Mucosa of descending colon (tissue), 3 donors: Measurements from ENCODE around the gene FARS2. TPM values are rescaled to one million over a fixed set of nuclear protein-coding genes. Genes with fewer than 3 reads are reported as not detected.

Experiments used
- ATAC-seq: fragments of 200-7000 bp; cut with Tn5 transposase; one replicate; pipeline ENCODE4 v1.9.1; 2020; ENCODE audit warnings: mild to moderate bottlenecking, moderate library complexity
- DNase-seq, 3 donors: peaks; one replicate each; pipeline ENCODE4 v3.0.0-alpha.2; 2020
- H3K36me3 ChIP-seq: fragments of 200-600 bp; one replicate; pipeline ENCODE4 v1.8.0; 2021; ENCODE audit warnings: low read depth, mild to moderate bottlenecking
- H3K4me1 ChIP-seq: fragments of 200-600 bp; one replicate; pipeline ENCODE4 v1.8.0; 2021; ENCODE audit warnings: low read depth, mild to moderate bottlenecking
- H3K4me3 ChIP-seq: fragments of 200-600 bp; one replicate; pipeline ENCODE4 v1.8.0; 2021; ENCODE audit warnings: mild to moderate bottlenecking
- H3K9me3 ChIP-seq: fragments of 200-600 bp; one replicate; pipeline ENCODE4 v1.8.0; 2021; ENCODE audit warnings: mild to moderate bottlenecking
- CTCF ChIP-seq: fragments of 200-600 bp; IDR thresholded peaks from one replicate; pipeline ENCODE4 v1.8.0; 2022; ENCODE audit warnings: antibody characterized with exemption, mild to moderate bottlenecking
- intact Hi-C, 2 donors: fragments of 100-400 bp; cut with DNase I in 1 of 2; cut with micrococcal nuclease in 1 of 2; formaldehyde crosslinking; loops; one replicate each; pipeline versions ENCODE4 v1.11.0 to v1.11.1; 2022; cut with DNase I, micrococcal nuclease
- total RNA-seq, 3 donors: library from RNA; stranded (reverse); fragmentation: NEBNext Ultra II Directional in 2 of 3; extraction: Animal tissue kit (Norgen Biotek cat#: 25700) in 2 of 3; gene quantifications; one replicate each; pipeline versions ENCODE4 v1.2.1 to v1.2.4, GENCODE V29; 2021 to 2023
- donor health status: DM: no; HTN: no; CAD: no; lungs with moderate emphysema.
- donor health status: DM: no; HTN: no; CAD: no.
- donor health status: DM: no; HTN: yes; CAD: no.

Gene FARS2
- total RNA-seq, 3 donors from 2014 or later = 15.2 to 21.6 (median 17.2) TPM

GRCh38 chr6:5481033-5481432 lies 219.7 kb downstream of the FARS2 start:
- ATAC-seq = no peak
- TF ChIP-seq CTCF = no peak
- Histone ChIP-seq H3K4me1 (peaks cover 4% of the 10 kb centered on the region), H3K36me3 (no peaks in the 10 kb centered on the region), H3K4me3 (no peak overlapping the region), H3K9me3 (no peaks in the 10 kb centered on the region)
- intact Hi-C loops = no loop called here
- DNase-seq = no peak

GRCh38 chr6:5481750-5482149 lies 220.4 kb downstream of the FARS2 start:
- no peak for ATAC-seq
- no peak for TF ChIP-seq CTCF
- intact Hi-C loops = no loop called here
- Histone ChIP-seq H3K9me3 (no peaks in the 10 kb centered on the region), H3K36me3 (no peaks in the 10 kb centered on the region), H3K4me3 (no peak overlapping the region), H3K4me1 (peaks cover 4% of the 10 kb centered on the region)
- DNase-seq = no peak

GRCh38 chr6:5482619-5483018 lies 221.3 kb downstream of the FARS2 start:
- Histone ChIP-seq H3K9me3 (no peaks in the 10 kb centered on the region), H3K36me3 (no peaks in the 10 kb centered on the region), H3K4me3 (no peak overlapping the region), H3K4me1 (peaks cover 4% of the 10 kb centered on the region)
- intact Hi-C loops = no loop called here
- no peak for TF ChIP-seq CTCF
- no peak for ATAC-seq
- DNase-seq = no peak

GRCh38 chr6:5484692-5485091 lies 223.4 kb downstream of the FARS2 start:
- no peak overlapping the region for H3K4me3 ChIP-seq
- ATAC-seq = no peak

GRCh38 chr6:5486214-5486613 lies 224.9 kb downstream of the FARS2 start:
- DNase-seq (no peak), ATAC-seq (no peak)
- H3K9me3 ChIP-seq = no peaks in the 10 kb centered on the region
- no peak overlapping the region for H3K4me3 ChIP-seq
- TF ChIP-seq CTCF = no peak
- intact Hi-C loops = no loop called here
- H3K36me3 ChIP-seq = no peaks in the 10 kb centered on the region
- no peaks in the 10 kb centered on the region for H3K4me1 ChIP-seq

More at GRCh38 chr6:5484692-5485091, 223.4 kb downstream of the FARS2 start:
- TF ChIP-seq CTCF = no peak
- Histone ChIP-seq H3K9me3 (no peaks in the 10 kb centered on the region), H3K36me3 (no peaks in the 10 kb centered on the region), H3K4me1 (no peaks in the 10 kb centered on the region)
- DNase-seq = no peak
- intact Hi-C loops = no loop called here

- H3K9me3 ChIP-seq = no peaks in the 10 kb centered on the region
- intact Hi-C loops = no loop called here
- DNase-seq = no peak
- no peaks in the 10 kb centered on the region for H3K36me3 ChIP-seq
- no peak for TF ChIP-seq CTCF
- ATAC-seq = no peak
- no peak overlapping the region for H3K4me3 ChIP-seq
- H3K4me1 ChIP-seq = no peaks in the 10 kb centered on the region
Measured at GRCh38 chr6:5490501-5491069, 229.3 kb downstream of the FARS2 start.
